Measurements from ENCODE around the gene CLEC16A.
"Not testable (repeated sequence)": the region's sequence is repeated elsewhere in the genome, so short reads cannot be mapped to it uniquely, and the experiment has no call there.

Gene CLEC16A

DNA sequence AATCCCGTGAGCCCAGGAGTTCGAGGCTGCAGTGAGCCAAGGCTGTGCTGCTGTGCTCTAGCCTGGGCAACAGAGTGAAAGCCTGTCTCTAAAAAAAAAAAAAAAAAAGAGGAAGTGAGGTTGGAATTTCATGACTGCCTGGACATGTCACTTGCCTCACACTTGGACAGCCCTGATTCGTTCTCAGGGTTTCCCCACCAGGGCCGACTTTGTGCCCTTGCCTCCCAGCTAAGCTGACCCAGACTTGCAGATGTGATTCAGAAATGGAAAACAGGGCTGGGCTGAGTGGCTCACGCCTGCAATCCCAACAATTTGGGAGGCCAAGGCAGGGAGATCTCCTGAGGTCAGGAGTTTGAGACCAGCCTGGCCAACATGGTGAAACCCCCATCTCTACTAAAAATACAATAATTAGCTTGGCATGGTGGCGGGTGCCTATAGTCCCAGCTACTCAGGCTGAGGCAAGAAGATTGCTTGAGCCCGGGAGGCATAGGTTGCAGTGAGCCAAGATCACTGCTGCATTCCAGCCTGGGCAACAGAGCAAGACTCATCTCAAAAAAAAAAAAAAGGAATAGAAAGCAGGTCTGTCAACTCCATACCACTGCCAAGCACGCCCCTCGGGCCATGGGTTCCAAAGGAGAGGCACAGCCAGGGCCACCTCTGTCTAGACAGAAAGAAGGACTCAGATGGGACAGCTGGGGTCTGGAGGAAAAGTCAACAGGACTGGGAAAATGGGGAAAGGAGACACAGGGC, 264.7 kb downstream of the CLEC16A start:
- no peak for DNase-seq

DNA sequence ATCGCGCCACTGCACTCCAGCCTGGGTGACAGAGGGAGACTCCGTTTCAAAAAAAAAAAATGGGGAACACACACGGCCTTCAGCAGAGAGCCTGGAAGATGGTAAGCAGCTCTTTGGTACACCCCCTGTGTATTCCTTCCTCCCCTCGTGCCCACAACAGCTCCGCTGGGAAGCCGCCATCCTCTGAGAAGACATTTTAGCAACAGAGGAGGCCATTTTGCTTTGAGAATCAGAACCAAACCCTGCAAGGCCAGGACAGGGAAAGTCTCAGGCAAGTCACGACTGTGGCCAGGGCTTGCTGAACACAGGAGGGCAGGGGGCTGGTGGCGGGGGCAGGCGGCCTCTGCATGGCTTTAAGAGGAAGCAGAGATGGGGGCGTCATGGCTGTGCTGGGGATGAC, 265.9 kb downstream of the CLEC16A start:
- DNase-seq, result no peak

DNA sequence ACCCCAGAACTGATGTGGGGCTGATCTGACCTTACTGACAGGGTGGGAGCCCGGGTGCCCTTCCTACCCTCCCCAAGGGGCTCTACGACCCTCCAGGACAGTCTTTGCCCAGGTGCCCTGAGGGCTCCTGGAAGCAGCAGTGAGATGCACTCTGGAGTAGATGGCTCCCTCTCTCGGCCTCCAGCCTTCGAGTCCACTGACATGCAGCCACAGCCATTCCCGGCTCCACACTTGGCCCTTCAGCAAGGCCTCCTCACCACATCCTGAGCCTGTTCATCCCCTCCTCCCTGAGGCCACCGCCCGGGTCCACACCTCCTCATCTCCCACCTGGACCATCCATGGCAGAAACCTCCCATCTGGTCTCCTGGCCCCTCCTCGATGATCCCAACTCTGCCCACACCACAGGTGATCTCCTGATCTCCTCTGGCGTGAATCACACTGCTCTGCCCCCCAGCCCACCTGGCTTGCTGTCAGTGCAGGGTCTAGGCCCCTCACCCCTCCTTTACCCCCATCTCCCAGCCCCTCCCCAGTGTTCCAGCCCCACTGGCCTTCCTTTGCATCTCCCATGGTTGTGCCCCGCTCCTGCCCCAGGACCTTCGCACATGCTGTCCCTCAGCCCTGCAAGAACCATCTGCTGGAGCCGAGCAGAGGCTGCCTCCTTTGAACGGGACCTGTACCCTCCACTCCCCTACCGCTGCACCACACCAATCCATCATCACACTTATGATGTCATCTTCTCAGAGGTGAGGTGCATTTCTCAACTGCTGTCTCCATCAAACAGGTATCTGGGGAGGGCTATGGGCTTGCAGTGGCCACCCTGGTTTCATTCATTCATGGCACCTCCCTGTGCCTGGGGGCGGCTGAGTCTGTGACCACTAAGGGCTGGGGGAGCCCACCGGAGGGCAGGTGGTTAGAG, 267.0 kb downstream of the CLEC16A start:
- no peak for DNase-seq

DNA sequence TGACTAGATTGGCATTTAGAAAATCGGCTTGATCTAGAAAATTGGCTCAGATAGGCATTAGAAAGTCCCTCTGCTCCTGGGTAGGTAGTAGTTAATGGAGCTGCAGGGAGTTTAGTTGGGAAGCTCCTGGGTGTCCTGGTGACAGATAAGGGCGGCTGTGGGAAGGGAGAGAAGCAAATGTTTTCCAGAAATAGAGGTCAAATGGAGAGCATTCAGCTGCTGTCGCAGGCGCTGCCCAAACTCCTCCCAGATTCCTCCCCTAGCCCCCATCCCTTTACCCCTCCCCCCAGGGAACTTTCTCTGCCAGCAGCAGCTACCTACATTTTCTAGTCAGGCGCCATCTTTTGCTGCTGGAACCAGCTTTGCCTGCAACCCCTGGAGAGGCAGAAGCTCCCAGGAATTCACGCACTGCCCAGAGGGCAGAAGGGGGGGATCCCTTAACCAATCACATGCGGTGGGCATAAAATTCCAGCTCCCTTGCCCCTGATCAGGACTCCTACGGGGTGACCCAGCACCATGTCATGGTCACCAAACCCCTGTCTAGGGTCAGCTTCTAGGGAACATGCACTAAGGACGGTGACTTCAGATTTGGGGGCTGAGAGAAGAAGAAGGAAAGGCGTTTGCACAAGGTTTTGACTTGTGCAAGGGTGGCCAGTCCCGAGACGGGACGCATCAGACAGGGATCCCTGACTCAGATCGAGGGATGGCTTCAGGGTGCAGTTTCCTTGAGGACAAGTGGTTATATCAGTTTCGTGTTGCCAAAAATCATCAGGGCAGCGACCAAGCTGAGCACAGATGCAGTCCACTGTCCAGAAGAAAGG, 267.8 kb downstream of the CLEC16A start:
- DNase-seq, result no peak

DNA sequence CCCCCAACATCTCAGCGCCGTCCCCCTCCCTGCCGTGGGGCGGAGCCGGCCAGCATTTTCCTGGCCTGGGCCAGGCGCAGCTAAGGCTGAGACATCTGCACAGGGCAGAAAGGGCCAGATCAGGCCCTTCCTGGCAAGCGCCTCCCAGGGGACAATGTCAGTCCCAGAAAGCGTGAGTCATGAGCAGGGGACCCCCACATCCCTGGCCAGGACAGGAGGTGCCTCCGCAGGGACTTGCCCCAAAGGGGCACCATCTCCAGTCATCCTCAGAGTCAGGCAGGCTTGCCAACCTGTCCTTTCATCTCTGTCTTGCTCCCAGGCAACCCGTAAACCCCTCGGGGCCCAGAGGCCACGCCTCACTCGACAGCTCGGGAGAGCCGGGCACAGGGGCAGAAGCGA, 268.4 kb downstream of the CLEC16A start:
- DNase-seq, result no peak

DNA sequence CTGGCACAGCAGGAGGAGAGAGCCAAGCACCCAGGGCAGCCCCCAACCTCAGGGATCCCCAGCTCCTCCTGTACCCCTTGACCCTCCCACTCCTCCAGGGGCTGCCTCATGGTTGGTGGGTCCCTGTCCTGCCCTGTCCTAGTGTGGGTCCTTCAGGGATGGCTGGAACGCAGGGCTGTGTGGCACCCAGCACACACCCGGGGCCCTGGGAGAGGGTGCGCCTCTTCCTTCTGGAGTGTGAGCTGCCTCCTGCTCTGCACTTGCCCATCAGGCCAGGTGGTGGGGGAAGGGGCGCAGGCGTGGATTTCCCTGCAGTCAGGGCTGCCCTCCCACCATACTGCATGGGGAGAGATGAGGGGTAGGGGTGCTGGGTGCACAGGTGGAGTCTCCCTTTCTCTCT, 269.0 kb downstream of the CLEC16A start:
- DNase-seq, result no peak

DNA sequence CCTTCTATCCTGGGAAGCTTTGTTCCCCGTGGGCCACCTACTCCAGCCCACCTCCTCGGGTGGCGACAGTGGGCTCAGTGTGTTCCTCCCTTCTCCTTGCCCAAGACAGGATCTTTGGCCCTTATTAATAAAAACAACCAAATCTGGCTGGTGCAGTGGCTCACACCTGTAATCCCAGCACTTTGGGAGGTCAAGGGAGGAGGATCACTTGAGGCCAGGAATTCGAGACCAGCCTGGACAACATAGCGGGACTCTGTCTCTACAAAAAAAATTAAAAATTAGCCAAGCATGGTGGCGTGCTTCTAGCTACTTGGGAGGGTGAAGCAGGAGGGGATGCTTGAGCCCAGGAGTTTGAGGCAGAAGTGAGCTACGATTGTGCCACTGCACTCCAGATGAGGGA, 269.4 kb downstream of the CLEC16A start:
- no peak for DNase-seq

DNA sequence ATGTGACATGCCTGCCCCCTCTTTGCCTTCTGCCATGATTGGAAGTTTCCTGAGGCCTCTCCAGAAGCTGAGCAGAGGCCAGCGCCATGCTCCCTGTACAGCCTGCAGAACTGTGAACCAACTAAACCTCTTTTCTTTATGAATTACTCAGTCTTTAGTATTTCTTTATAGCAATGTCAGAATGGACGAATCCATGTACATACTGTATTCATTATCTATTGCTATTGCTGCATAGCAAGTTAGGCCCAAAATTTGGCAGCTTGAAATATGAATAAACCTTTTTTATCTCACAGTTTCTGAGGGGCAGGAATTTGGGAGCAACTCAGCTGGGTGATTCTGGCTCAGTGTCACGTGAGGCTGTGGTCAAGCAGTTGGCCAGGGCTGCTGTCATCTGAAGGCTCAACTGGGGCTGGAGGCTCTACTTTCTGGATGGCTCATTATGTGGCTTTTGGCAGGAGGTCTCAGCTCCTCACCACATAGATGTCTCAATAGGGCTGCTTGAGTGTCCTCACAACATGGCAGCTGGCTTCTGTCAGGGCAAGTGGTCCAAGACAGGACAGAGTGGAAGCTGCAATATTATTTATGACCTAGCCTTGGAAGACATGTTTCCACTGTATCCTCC, 271.7 kb downstream of the CLEC16A start:
- DNase-seq, result no peak

DNA sequence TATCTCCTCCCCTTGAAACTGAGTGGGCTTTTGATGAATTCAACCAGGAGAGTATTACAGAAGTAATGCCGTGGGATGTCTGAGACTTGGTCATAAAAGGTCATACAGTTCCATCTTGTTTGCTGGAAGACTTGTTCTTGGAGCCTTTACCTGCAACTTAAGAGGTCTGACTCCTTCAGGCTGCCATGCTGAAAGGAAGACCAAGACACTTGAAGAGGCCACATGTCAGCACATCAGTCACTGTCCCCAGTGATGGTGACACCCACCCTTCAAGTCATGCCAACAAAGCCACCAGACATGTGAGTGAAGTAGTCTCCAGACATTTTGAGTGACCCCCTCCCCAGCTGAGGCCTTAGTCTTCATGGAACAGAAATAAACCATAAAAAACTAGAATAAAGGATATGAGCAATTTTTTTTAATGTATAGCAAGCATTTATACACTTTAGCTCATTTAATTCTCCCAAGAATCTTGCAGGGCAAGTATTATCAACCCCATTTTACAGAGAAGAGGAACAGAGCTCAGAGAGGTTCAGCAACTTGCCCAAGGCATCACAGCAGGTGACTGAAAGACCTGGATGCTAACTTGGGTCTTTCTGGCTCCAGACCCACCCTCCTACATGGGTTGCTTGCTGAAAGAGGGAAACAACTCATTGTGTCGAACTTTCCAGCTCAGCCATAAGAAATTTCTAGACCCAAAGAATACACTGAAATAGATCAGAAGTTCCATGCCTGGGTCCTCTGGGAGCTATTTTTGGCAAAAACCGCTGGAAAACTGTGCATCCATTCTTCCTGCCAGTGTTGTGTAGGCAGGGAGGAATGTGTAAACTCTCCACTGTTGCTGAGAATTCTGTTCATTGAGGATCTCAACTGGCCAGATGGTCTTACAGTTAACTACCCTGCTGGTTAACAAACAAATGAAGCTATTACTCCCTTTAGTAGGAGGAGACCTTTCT, 273.6 kb downstream of the CLEC16A start:
- no peak for DNase-seq

DNA sequence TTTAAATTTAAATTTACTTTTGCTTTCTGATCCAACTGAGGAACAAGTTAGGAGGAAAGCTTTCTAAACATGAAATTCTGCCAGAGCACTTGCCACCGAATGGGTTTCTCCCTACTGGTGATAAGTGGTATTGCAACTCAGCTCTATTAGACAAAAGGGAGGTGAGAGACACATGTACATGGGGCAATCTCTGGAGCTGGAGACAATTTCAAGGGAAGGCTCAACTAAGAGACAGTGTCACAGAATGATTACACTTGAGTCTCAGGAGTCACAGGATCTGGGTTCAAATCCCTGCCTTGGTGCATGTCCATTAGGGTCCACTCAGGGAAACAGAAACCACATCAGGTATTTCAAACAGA, 274.2 kb downstream of the CLEC16A start:
- DNase-seq, result no peak

DNA sequence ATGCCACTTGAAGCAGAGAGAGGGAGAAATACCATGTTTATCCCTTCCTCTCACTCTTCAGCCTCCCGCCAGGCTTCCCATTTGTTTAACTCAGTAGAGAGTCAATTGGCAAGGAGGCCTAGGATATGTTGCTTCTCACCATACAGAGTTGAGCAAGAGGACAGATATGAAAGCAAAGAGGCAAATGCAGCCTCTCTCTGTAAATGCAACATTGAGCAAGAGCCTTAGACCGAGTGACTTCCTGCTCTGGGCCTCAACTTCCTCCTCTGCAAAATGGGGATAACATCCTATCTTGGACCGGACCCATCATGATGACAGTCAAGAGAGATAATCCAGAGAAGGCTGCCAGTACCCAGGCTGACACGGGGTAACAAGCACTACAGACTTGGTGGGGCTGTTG, 274.8 kb downstream of the CLEC16A start:
- DNase-seq, result no peak

DNA sequence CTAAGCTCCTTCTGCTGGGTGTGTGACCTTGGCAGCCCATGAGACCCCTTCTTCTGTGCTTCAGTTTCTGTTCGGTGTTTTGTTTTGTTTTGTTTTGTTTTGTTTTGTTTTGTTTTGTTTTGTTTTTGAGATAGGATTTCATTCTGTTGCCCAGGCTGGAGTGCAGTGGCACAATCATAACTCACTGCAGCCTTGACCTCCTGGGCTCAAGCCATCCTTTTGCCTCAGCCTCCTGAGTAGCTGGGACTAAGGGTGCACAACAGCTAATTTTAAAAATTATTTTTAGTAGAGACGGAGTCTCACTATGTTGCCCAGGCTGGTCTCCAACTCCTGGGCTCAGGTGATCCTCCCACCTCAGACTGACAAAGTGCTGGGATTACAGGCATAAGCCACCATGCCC, 276.1 kb downstream of the CLEC16A start:
- DNase-seq, result not testable (repeated sequence)

DNA sequence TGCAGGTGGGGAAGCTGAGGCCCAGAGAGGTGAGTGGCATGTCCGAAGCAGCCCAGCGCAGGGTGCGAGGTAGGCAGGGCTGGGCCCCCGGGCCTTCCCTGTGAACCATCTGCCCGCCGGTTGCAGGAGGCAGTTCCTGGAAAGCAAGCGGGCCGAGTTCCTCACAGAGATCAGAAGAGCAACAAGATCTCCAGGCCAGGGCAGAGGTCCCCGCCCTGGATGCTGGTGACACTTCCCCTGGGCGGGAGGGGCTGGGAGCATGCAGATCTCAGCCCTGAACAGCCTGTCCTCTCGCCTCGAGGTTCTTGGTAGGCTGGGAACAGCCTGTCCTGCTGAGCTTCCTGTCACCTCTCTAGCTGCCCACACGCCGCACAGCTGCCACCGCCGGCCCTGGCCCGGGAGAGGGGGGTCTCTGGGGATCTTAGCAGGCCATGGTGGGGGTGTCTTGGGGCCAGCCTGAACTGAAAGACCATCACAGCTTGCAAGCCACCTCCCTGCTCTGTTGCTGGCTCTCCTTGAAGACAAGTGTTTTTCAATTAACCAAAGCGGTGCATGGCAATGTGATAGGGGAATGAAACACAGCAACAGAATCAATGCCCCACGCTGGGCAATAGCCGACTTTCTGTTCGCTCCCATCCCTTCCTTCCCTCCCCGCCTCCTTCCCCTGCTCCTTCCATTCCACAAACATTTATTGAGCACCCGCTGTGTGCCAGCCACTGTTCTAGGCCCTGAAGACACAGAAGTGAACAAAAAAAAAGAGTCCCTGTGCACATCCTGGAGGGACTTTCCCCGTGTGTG, 279.9 kb downstream of the CLEC16A start:
- no peak for DNase-seq

DNA sequence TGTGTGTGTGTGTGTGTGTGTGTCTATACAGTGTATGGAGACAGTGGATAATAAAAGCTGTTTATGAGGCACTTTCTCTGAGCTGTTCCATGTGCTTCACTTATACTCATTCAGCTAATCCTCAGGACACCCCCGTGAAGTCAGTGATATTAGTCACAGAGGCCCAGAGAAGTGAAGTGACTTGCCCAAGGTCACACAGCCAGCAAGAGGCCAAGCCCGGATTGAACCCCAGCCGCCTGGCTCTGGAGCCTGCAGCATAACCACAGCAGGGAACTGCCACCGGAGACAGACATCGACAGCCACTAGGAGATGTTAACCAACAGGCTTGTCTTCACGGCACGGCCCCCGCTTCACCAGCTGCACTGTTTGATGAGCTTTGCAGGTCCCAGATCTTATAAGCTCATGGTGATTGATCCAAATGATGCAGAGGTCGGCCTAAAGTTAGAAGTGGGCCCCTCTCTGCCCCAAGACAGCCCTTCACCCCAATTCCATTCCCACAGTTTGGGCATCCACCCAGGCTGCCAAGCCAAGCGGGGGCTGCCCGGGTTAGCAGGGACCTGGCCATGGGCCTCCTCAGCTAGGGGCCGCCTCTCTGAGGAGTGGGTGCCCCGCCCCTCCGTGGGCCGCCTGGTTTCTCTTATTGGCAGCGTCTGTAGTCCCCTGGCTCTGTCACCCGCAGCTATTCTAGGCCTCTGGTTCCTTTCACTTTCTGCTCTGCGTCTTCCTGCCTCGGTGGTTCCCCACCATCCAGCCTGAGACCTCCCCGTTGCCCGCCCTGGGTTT, 280.7 kb downstream of the CLEC16A start:
- no peak for DNase-seq

DNA sequence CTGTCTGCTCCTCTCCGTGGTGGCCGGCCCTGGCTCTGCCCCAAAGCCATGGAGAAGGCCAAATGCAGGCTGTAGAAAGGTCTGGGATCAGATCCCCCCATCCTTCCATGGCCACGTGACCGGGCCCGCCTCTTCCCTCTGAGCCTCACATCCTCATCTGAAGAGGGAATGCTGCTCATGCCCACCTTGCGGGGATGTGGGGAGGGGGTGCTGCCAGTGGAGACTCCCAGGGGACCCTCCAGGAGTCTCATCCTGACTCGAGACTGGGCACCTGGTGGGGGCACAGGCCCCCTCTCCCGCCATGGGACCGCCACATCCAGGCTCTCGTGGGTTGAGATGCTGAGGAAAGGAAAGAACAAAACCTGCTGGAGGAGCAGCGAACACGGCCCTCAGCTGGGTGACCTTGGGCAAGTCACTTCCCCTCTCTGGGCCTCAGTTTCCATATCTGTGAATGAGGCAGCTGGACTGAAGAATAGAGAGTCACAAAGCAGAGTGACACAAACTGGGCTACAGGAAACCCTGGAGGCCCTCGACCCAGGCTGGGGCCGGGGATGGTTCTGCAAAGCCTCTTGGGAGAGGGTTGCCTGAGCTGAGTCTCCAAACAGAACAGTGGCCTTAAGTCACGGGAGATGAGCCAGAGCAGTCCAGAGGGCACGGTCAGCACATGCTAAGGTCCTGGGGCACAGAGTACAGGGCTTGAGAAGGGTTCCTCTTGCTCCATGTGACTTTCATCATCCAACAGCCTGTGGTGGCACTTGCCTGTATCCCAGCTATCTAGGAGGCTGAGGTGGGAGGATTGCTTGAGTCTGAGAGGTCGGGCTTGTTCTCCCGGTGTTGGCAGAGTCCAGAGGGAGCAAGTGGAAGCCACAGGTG, 281.5 kb downstream of the CLEC16A start:
- no peak for DNase-seq

DNA sequence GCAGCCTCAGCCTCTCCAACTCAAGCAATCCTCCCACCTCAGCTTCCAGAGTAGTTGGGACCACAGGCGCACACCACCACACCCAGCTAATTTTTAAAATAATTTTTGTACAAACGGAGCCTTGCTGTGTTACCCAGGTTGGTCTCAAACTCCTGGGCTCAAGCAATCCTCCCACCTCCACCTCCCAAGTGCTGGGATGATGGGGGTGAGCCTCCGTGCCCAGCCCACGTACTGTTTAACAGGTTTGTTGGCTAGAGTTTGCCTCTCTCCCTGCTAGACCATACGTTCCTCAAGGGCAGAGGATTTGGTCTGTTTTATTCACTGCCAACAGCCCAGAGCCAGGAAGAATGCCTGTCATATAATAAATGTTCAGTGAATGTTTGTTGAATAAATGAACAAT, 285.1 kb downstream of the CLEC16A start:
- no peak for DNase-seq

DNA sequence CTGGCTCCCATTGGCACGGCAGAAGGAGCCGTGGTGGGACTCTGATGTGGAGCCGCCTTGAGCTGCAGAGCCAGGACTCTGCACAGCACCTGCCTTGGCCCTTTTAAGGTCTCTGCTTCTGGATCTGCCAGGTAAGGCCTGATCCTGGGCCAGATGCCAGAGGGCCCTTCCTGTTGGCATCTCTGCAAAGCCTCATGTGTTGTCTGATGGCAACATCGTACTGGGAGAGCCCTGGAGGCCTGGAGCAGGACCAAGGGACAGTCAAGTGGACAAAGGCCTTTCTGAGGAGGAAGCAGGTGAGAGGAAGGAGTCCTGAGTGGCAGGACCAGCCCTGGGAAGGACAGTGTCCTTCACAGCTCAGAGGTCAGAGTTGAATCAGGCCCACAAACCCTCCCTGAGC, 285.5 kb downstream of the CLEC16A start:
- no peak for DNase-seq

DNA sequence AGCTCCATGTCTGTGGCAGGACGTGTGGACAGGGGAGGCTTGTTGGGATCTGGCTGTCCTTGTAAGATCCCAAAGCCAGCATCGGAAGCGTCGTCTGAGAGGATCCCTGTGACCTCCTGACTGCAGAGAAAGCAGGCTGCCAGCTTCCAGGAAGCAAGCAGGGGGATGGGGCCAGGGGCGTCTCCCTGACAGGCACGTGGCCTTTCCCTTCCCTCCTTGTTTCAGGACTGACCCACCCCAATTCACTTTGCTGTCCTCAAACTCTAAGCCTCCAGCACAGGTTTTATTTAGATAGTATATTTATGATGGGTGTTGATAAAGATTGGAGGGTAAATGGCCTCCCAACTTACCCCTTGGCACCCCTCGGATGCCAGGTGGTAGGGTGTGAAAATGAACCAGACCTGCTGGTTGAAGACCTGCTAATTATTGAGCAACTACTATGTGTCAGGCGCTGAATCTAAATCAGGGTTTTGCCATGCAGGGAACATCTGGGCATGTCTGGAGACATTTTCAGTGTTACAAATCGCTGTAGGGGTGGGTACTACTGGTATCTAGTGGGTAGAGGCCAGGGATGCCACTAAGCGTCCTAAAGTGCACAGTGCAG, 287.1 kb downstream of the CLEC16A start:
- DNase-seq, result no peak

Measured in activated gamma-delta T cell (primary cell).